HL-60 (cell line): Measurements from ENCODE around the gene ZNF747.

Source experiments
- GABPA ChIP-seq: IDR thresholded peaks from 2 replicates; pipeline ENCODE4 v1.6.1; 2012; ENCODE audit warnings: low read depth
- SPI1 ChIP-seq: IDR thresholded peaks from 2 replicates; pipeline ENCODE4 v1.6.1; 2012; ENCODE audit warnings: low read depth, mild to moderate bottlenecking, borderline replicate concordance
- TF ChIP-seq, protein P1 (sequence below): IDR thresholded peaks from one replicate; pipeline ENCODE4 v1.5.1; 2011; ENCODE audit warnings: low read length, control low read depth, inconsistent platforms; ENCODE audit not compliant: insufficient read depth

- TF ChIP-seq, protein P1, sequence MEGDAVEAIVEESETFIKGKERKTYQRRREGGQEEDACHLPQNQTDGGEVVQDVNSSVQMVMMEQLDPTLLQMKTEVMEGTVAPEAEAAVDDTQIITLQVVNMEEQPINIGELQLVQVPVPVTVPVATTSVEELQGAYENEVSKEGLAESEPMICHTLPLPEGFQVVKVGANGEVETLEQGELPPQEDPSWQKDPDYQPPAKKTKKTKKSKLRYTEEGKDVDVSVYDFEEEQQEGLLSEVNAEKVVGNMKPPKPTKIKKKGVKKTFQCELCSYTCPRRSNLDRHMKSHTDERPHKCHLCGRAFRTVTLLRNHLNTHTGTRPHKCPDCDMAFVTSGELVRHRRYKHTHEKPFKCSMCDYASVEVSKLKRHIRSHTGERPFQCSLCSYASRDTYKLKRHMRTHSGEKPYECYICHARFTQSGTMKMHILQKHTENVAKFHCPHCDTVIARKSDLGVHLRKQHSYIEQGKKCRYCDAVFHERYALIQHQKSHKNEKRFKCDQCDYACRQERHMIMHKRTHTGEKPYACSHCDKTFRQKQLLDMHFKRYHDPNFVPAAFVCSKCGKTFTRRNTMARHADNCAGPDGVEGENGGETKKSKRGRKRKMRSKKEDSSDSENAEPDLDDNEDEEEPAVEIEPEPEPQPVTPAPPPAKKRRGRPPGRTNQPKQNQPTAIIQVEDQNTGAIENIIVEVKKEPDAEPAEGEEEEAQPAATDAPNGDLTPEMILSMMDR = no peak
- no peak for TF ChIP-seq SPI1
- TF ChIP-seq GABPA = no peak
These were observed 21.4 kb upstream of the ZNF747 start for GRCh38 chr16:30556125-30556473.
